Renal cortical epithelial cell (primary cell): ENCODE results near the gene F2R. TPM values are rescaled to one million over a fixed set of nuclear protein-coding genes. Genes with fewer than 3 reads are reported as not detected.
"Not testable (repeated sequence)": the region's sequence is repeated elsewhere in the genome, so short reads cannot be mapped to it uniquely, and the experiment has no call there.

Experiments used
- DNase-seq: peaks from one replicate; pipeline ENCODE4 v3.0.0-alpha.2; 2011; ENCODE audit warnings: low read depth
- total RNA-seq: library from RNA; depleted of rRNA; stranded (reverse); fragments of >200 nt; gene quantifications from 2 replicates; pipeline ENCODE4 v1.2.3, GENCODE V29; 2014

Gene F2R
- total RNA-seq, 1 donor from 2014 or later = 80.5 TPM

DNA sequence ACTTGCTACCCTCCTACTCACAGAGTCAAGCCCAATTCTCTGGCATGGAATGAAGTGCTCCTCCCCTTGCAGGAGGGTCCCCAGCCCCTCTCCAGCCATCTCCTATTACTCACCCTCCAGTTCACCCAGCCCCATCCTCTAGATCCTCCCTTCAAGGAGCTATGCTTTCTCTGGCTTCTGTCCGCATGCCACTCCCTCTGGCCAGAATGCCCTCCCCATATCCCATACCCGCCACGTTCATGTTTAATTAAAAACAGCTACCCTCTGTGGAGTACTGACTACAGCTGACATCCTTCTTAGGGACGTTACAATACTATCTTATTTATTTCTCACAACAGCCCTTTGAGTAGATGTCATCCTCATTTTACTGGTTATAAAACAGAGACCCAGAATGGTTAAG lies 3.0 kb downstream of the F2R start:
- DNase-seq = no peak

- DNase-seq = no peak
Observed at GRCh38 chr5:76720988-76721569, 5.2 kb downstream of the F2R start.

GRCh38 chr5:76723266-76723665 lies 7.3 kb downstream of the F2R start:
- DNase-seq = no peak

DNA sequence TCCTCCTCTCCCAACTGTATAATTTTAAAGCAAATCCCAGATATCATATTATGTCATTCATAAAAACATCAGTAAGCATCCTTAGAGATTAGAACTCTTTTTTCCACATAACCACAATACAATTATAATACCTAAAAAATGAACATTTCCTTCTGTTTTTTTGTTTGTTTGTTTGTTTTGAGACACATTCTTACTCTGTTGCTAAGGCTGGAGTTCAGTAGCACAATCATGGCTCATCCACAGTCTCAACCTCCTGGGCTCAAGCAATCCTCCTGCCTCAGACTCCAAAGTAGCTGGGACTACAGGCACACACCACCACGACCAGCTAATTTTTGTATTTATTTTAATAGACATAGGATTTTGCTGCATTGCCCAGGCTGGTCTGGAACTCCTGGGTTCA lies 8.0 kb downstream of the F2R start:
- no peak for DNase-seq

DNA sequence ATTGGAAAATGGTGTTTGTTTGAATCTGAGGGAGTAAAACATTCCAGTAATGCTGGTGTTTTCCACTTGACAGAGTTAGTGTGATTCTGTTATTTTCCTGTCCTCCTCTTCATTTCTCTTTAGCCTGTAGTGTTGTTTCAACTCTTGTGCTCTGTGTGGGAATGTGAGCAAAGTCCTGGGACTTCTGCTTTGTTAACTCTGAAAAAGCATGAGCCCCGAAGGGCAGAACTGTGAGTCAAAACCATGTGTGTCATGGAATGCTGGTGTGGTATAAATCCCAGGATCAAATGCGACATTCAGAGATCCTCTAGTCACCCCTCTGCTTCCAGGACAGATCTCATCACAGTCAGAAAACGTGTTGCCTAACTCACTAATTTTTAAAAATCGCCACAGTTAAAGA lies 8.9 kb downstream of the F2R start:
- peak; percentile 96 for DNase-seq

DNA sequence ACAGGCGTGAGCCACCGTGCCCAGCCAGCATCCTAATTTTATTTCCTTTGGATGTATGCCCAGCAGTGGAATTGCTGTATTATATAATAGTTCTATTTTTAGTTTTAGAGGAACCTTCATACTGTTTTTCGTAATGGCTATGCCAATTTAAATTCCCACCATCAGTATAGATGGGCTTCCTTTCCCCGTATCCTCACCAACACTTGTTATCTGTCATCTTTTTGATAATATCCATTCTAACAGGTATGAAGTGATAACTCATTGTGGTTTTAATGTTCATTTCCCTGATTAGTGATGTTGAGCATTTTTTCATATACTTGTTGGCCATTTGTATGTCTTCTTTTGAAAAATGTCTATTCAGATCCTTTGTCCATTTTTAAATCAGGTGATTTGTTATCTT lies 13.0 kb downstream of the F2R start:
- DNase-seq = no peak

- no peak for DNase-seq
Observed at GRCh38 chr5:76729373-76730290, 13.7 kb downstream of the F2R start.

DNA sequence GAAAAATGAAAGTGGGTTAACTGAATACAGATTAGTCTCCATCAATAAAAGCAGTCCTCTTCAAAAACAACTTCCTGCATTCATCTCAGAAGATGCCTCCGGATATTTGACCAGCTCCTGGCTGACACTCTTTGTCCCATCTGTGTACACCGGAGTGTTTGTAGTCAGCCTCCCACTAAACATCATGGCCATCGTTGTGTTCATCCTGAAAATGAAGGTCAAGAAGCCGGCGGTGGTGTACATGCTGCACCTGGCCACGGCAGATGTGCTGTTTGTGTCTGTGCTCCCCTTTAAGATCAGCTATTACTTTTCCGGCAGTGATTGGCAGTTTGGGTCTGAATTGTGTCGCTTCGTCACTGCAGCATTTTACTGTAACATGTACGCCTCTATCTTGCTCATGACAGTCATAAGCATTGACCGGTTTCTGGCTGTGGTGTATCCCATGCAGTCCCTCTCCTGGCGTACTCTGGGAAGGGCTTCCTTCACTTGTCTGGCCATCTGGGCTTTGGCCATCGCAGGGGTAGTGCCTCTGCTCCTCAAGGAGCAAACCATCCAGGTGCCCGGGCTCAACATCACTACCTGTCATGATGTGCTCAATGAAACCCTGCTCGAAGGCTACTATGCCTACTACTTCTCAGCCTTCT lies 16.6 kb downstream of the F2R start:
- no peak for DNase-seq

DNA sequence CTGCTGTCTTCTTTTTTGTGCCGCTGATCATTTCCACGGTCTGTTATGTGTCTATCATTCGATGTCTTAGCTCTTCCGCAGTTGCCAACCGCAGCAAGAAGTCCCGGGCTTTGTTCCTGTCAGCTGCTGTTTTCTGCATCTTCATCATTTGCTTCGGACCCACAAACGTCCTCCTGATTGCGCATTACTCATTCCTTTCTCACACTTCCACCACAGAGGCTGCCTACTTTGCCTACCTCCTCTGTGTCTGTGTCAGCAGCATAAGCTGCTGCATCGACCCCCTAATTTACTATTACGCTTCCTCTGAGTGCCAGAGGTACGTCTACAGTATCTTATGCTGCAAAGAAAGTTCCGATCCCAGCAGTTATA lies 17.1 kb downstream of the F2R start:
- DNase-seq = no peak

DNA sequence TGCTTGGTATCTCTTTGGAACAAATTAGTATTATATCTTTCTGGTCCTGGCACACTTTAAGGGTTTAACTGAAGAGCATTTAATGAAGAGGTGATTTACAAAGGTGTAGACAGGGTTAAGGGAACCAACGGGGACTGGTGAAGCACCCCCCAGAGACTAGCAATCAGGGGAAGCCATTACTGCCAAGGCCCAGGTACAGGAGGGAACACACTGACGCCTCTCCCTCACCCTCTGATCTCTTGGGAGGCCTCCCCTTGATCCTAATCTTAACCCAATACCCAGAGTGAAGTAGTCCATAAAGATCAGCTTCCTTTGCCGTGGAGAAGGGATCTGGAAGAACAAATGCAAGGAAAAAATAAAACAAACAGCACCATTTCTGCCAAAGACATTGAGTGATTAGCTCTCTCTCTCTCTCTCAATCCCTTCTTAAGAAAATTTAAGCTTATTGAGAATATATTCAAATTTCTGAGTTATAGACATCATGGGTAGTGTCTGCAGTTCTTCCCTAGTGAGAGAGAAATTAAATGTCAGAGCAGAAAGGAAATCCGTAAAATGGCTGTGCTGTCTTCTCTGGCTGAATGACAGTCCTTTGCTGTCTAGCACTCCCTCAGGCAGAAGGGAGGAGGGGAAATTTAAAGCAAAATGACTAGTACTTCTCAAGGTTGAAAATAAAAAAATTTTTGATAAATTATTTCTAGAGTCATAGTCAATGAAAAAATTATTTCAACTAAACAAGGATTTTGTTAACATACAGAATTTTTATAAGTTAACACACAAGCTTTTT lies 20.0 kb downstream of the F2R start:
- no peak for DNase-seq

GRCh38 chr5:76736679-76737556 lies 21.0 kb downstream of the F2R start:
- peak; percentile 32 for DNase-seq

DNA sequence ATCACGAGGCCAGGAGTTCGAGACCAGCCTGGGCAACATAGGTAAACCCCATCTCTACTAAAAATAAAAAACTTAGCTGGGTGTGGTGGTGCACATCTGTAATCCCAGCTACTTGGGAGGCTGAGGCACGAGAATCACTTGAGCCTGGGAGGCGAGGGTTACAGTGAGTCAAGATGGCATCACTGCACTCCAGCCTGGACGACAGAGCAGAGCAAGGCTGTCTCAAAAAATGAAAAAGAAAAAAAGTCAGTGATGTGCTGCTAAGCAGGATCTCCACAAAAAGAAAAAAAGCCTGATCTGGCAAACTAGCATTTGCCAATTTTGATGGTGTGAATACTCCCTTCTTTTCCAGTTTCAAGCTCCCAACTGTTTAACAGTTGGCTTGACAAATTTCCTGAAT lies 21.9 kb downstream of the F2R start:
- DNase-seq = no peak

GRCh38 chr5:76741506-76741905 lies 25.6 kb downstream of the F2R start:
- not testable (repeated sequence) for DNase-seq

- DNase-seq = peak; percentile 52
Observed at GRCh38 chr5:76742583-76742982, 26.7 kb downstream of the F2R start.

DNA sequence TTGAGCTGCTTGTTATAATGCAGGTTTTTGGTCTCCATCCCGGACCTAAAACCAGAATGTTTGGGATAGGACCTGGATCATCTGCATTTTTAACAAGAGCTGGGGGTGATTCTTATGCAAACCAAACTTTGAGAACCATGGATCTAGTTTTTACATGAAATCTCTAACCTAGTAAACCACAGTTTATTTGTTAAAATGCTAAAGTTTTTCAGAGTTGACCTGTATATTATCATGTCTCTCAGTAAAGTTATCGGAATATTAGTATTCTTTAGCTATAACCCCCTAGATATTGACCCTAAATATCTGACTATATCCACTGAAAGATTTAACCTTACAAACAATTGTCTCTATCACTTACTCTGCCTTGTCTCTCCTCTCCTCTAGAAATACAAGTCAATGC lies 28.7 kb downstream of the F2R start:
- no peak for DNase-seq

GRCh38 chr5:76745670-76746069 lies 29.7 kb downstream of the F2R start:
- DNase-seq = no peak

DNA sequence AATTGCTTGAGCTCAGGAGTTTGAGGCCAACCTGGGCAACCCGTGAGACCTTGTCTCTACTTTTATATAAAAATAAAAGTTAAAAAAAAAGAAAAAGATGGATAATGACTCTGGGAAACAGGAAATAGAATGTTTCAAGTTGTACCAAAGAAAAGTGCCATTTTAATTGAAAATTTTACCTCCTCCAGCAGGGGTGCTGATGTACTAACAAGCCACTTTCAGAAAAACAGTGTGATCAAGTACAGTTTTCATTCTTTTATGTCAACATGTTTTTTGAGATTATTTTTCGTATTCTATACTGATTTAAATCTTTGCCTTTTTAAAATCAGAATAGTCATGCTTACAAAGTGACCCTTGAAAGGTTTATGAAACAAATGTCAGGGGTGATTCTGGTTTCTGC lies 30.8 kb downstream of the F2R start:
- no peak for DNase-seq

DNA sequence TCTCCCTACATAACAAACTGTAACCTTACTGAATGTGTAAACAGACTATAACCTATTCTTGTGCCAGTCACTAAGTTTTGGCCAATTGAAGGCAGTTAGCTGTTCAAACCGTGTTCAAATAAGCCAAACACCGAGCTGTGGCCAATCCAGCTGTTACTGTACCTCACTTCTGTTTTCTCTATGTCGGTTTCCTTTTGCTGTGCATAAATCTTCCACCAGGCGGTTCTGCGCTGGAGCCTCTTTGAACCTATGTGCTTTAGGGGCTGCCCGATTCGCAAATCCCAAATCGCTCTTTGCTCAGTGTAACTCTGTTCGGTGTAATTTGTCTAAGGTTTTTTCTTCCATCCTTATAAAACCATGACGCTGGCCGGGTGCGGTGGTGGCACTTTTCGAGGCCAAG lies 31.8 kb downstream of the F2R start:
- DNase-seq = no peak

DNA sequence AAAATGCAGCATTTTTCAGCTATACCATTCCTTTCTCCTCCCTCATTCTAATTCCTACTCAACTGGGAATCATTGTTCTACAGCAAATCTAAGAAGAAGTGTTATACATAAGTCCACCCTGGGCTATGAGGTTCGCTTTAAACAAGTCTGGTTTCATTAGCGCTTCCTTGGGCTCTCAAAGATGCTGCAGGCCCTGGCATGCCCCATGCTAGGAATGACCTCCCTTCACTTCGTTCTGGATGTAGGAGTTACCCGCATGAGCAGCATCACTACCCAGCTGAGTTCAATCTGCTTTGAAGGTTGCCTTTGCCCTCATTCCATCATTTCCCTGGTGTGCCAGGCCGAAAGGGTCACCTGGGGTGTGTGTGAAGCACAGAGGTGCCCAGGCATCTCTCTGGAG lies 35.4 kb downstream of the F2R start:
- DNase-seq = no peak

DNA sequence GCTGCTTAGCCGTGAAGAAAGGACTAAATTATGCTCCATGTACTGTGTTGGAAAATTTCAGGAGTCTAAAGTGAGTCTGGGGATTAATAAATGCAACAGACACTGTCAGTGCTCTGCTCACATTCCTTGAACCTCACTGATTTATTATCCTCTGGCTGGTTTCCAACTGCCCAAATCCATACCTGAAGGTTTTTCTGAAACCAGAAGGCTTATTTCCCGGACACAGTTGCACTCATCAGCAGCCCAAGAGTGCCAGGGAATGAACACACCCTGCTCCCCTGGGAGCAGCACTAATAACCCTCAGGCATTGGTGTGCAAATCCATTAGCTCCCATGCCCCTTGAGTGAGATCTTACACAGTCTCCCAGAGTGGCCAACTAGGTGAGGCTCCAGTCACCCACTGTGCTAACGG lies 38.7 kb downstream of the F2R start:
- no peak for DNase-seq
